SU-DHL-6 (cell line): ENCODE measurements around the gene ARHGAP44.

Experiments used
- H2AFZ ChIP-seq: fragments of 200-600 bp; sonication (generic); 2 replicates; pipeline ENCODE4 v1.6.1; 2014; ENCODE audit warnings: low read depth, mild to moderate bottlenecking, moderate library complexity, mixed read lengths, antibody characterized with exemption, low read length; ENCODE audit not compliant: severe bottlenecking
- H3F3A ChIP-seq: fragments of 200-600 bp; shearing (Covaris generic); 2 replicates; pipeline ENCODE4 v1.6.0; 2016; ENCODE audit warnings: antibody characterized with exemption, mild to moderate bottlenecking; ENCODE audit not compliant: insufficient read depth
- H3K27ac ChIP-seq: fragments of 200-600 bp; sonication (generic); 2 replicates; pipeline ENCODE4 v1.5.1; 2016; ENCODE audit warnings: low read depth, mild to moderate bottlenecking, low read length, moderate library complexity, mixed read lengths
- H3K27me3 ChIP-seq: fragments of 200-600 bp; sonication (generic), shearing (Covaris generic); 2 replicates; pipeline ENCODE4 v1.6.0; 2014; ENCODE audit warnings: mild to moderate bottlenecking, low read length
- H3K36me3 ChIP-seq: fragments of 200-600 bp; sonication (generic); 2 replicates; pipeline ENCODE4 v1.6.1; 2014; ENCODE audit warnings: mild to moderate bottlenecking, low read length, mixed read lengths
- H3K4me2 ChIP-seq: fragments of 300-600, 200-600 bp; shearing (Covaris generic), sonication (generic); 2 replicates; pipeline ENCODE4 v1.6.0; 2014; ENCODE audit warnings: low read length, low read depth, mild to moderate bottlenecking; ENCODE audit not compliant: poor library complexity, severe bottlenecking
- H3K4me3 ChIP-seq: fragments of 200-600 bp; sonication (generic); 2 replicates; pipeline ENCODE4 v1.5.1; 2014; ENCODE audit warnings: antibody characterized with exemption, low read length, mild to moderate bottlenecking, mixed read lengths; ENCODE audit not compliant: insufficient read depth, poor library complexity, severe bottlenecking
- H3K79me2 ChIP-seq: fragments of 200-600 bp; sonication (generic); 2 replicates; pipeline ENCODE4 v1.6.1; 2014; ENCODE audit warnings: mild to moderate bottlenecking, low read length, moderate library complexity; ENCODE audit not compliant: insufficient read depth
- H3K9ac ChIP-seq: fragments of 200-600 bp; sonication (generic); 2 replicates; pipeline ENCODE4 v1.7.0; 2014; ENCODE audit warnings: mild to moderate bottlenecking, low read length
- H3K9me2 ChIP-seq: fragments of 200-600 bp; sonication (generic); replicated peaks from 2 replicates; pipeline ENCODE4 v1.6.1; 2014; ENCODE audit warnings: low read length; ENCODE audit not compliant: insufficient read depth
- H3K9me3 ChIP-seq: fragments of 200-600 bp; sonication (generic); 2 replicates; pipeline ENCODE4 v1.6.1; 2014; ENCODE audit warnings: low read length, mixed read lengths; ENCODE audit not compliant: insufficient read depth
- H4K20me1 ChIP-seq: fragments of 200-600 bp; sonication (generic); 2 replicates; pipeline ENCODE4 v1.6.1; 2014; ENCODE audit warnings: low read depth, mild to moderate bottlenecking, antibody characterized with exemption, low read length, moderate library complexity, mixed read lengths
- CTCF ChIP-seq: fragments of 200-600 bp; sonication (generic); IDR thresholded peaks from one replicate; pipeline ENCODE4 v1.5.1; 2017; ENCODE audit warnings: antibody characterized with exemption, mild to moderate bottlenecking, low read length, moderate library complexity; ENCODE audit not compliant: insufficient read depth, poor library complexity, severe bottlenecking
- EZH2phosphoT487 ChIP-seq: fragments of 200-600 bp; sonication (generic), shearing (Covaris generic); conservative IDR thresholded peaks from 2 replicates; pipeline ENCODE4 v1.6.1; 2018; ENCODE audit warnings: mild to moderate bottlenecking, antibody characterized with exemption, low read length, moderate library complexity, mixed read lengths

Gene ARHGAP44

GRCh38 chr17:13005530-13005929, 216.2 kb downstream of the ARHGAP44 start:
- H2AFZ ChIP-seq: no peak overlapping the region
- peaks cover 25% of the 10 kb centered on the region; the same call in 1 of the 2 replicates for H3K36me3 ChIP-seq
- no peak overlapping the region for H3K9ac ChIP-seq
- H3K4me3 ChIP-seq: no peak overlapping the region
- H3K9me3 ChIP-seq: no peaks in the 10 kb centered on the region
- TF ChIP-seq CTCF (no peak), EZH2phosphoT487 (no peak)
- no peaks in the 10 kb centered on the region for H3K79me2 ChIP-seq
- H3K9me2 ChIP-seq: no peaks in the 10 kb centered on the region
- H3K27ac ChIP-seq: no peak overlapping the region
- no peaks in the 10 kb centered on the region for H4K20me1 ChIP-seq
- H3F3A ChIP-seq: 0 out of 2 replicates have a peak, but pooled peaks cover 3% of the 10 kb centered on the region
- H3K27me3 ChIP-seq: no peaks in the 10 kb centered on the region
- H3K4me2 ChIP-seq: no peak overlapping the region

- no peak overlapping the region for H2AFZ ChIP-seq
- no peak overlapping the region for H3K4me2 ChIP-seq
- peaks cover 7% of the 10 kb centered on the region; the same call in 1 of the 2 replicates for H3K79me2 ChIP-seq
- H3K27me3 ChIP-seq: no peaks in the 10 kb centered on the region
- no peaks in the 10 kb centered on the region for H3K9me3 ChIP-seq
- H3K4me3 ChIP-seq: no peak overlapping the region
- H3K9ac ChIP-seq: no peak overlapping the region
- peaks cover 13% of the 10 kb centered on the region; the same call in 1 of the 2 replicates for H3K36me3 ChIP-seq
- no peak overlapping the region for H3K27ac ChIP-seq
- H3K9me2 ChIP-seq: no peaks in the 10 kb centered on the region
- H3F3A ChIP-seq: 0 out of 2 replicates have a peak, but pooled peaks cover 3% of the 10 kb centered on the region
- no peaks in the 10 kb centered on the region; the same call in 1 of the 2 replicates for H4K20me1 ChIP-seq
- TF ChIP-seq CTCF (no peak), EZH2phosphoT487 (no peak)
Observed at GRCh38 chr17:13008461-13008860, 219.2 kb downstream of the ARHGAP44 start.

- TF ChIP-seq EZH2phosphoT487 (no peak), CTCF (no peak)
Observed at GRCh38 chr17:13010959-13011358, 221.7 kb downstream of the ARHGAP44 start.

More at GRCh38 chr17:13010959-13011358, 221.7 kb downstream of the ARHGAP44 start:
- Histone ChIP-seq H3K27me3 (no peaks in the 10 kb centered on the region), H3K79me2 (peaks cover 13% of the 10 kb centered on the region; the same call in 1 of the 2 replicates), H3K9ac (no peak overlapping the region), H3F3A (no peaks in the 10 kb centered on the region), H4K20me1 (no peaks in the 10 kb centered on the region; the same call in 1 of the 2 replicates), H3K4me3 (no peak overlapping the region), H3K9me2 (no peaks in the 10 kb centered on the region), H3K9me3 (no peaks in the 10 kb centered on the region), H3K4me2 (no peak overlapping the region), H3K27ac (no peak overlapping the region), H3K36me3 (peaks cover 26% of the 10 kb centered on the region), H2AFZ (no peak overlapping the region)
